WI38 (cell line): ENCODE measurements around the gene TMEM187.

Experiments used
- H3K4me3 ChIP-seq: 2 replicates; pipeline ENCODE4 v1.5.1; 2011; ENCODE audit warnings: low read depth, mild to moderate bottlenecking, control low read depth, low read length
- TF ChIP-seq, protein P1 (sequence below): IDR thresholded peaks from 2 replicates; pipeline ENCODE4 v1.5.1; 2012; ENCODE audit warnings: low read depth, mild to moderate bottlenecking, control low read depth, low read length

Gene TMEM187

DNA sequence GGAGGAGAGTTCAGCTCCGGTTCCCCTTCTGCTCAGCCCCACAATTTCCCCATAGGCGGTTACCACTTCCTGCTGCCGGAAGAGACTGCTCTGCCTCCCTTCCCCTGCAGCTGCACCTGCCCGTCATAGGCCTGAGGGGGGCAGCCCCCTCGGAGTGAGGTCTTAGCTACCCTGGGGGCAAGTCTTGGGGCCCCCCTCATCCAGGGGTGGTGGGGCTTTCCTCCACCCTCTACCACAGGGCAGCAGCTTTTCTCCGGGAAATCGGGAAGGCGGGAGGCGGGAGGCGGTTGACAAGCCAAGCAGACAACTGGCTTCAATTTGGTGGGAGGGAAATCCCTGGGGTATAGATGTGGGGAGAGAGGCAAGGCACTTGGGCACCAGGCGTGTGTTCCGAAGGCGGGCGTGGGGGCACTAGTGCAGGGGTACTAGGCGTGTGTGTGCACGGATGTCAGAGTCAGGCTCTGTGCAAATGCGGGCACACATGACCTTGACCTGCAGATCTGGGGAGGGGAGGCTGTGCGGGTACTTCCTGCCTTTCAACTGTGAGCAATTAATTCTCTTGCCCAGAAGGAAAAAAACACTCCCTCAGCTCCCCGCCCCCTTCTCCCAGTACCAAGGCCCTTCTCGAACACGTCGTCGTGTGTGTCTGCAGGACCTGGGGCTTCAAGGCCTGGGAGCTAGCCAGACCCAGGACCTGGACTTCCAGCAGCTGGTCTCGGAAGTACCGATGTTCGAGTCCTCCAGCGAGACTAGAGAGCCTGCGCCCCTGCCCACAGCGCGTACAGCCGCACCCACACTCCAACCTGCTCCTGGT is 45.5 kb upstream of the TMEM187 start:
- TF ChIP-seq, protein P1, sequence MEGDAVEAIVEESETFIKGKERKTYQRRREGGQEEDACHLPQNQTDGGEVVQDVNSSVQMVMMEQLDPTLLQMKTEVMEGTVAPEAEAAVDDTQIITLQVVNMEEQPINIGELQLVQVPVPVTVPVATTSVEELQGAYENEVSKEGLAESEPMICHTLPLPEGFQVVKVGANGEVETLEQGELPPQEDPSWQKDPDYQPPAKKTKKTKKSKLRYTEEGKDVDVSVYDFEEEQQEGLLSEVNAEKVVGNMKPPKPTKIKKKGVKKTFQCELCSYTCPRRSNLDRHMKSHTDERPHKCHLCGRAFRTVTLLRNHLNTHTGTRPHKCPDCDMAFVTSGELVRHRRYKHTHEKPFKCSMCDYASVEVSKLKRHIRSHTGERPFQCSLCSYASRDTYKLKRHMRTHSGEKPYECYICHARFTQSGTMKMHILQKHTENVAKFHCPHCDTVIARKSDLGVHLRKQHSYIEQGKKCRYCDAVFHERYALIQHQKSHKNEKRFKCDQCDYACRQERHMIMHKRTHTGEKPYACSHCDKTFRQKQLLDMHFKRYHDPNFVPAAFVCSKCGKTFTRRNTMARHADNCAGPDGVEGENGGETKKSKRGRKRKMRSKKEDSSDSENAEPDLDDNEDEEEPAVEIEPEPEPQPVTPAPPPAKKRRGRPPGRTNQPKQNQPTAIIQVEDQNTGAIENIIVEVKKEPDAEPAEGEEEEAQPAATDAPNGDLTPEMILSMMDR, result no peak
- peak overlapping the region; percentile 65 for H3K4me3 ChIP-seq

GRCh38 chrX:153927672-153927921 is 45.0 kb upstream of the TMEM187 start:
- TF ChIP-seq, protein P1, result no peak
- H3K4me3 ChIP-seq, result peak overlapping the region; percentile 65

DNA sequence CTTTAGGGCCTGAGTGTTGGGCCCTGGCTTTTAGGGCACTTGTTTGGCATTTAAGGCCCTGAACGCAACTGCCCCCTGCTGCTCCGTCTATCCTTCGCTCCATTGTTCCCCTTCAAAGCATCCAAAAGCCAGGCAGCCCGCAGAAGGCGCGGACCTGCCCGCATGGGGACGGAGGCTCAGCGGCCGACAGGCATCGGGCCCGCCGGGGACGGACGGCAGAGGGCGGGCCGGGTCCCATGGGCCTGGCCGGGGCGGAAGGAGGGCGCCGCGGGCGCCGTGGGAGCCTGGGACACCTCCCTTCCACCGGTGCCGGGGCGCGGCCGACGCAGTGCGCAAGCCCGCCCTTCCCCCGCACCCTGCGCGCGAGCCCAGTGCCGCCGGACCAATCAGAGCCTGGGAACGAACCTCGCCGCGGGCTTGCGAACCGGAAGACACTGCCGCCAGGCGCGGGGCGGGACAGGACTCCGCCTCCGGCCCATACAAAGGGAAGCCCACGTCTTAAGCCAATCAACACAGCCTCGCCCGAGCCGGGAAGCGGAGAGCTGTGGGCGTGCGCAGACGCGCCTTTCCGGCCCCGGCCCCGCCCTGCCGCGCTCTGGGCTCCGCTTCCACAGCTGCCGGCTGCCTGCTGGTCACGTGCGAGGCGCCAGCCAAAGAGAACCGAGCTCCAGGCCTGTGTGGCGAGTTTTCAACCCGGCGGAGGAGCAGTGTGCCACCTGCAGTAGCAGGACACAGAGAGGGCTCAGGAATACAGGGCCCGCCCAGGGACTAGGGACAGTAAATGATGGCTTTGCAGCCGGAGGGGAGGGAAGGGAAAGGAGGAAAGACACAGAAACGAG is 44.4 kb upstream of the TMEM187 start:
- TF ChIP-seq, protein P1, result no peak
- H3K4me3 ChIP-seq, result peak overlapping the region; percentile 65

DNA sequence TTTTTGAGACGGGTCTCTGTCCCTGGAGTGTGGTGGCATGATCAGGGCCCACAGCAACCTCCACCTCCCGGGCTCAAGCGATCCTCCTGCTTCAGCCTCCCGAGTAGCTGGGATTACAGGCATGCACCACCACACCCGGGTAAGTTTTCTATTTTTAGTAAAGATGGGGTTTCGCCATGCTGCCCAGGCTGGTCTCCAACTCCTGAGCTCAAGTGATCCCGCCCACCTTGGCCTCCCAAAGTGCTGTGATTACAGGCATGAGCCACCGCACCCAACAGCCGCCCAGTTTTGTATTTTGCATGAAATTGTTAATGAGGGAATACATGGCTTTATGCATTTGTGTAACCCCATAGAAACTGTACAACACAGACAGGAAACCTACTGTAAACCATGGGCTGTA is 43.7 kb upstream of the TMEM187 start:
- H3K4me3 ChIP-seq, result no peak overlapping the region

GRCh38 chrX:153929576-153929975 is 43.0 kb upstream of the TMEM187 start:
- TF ChIP-seq, protein P1, result no peak
- H3K4me3 ChIP-seq, result no peak overlapping the region

More for the DNA sequence above, 43.7 kb upstream of the TMEM187 start:
- TF ChIP-seq, protein P1, result no peak

DNA sequence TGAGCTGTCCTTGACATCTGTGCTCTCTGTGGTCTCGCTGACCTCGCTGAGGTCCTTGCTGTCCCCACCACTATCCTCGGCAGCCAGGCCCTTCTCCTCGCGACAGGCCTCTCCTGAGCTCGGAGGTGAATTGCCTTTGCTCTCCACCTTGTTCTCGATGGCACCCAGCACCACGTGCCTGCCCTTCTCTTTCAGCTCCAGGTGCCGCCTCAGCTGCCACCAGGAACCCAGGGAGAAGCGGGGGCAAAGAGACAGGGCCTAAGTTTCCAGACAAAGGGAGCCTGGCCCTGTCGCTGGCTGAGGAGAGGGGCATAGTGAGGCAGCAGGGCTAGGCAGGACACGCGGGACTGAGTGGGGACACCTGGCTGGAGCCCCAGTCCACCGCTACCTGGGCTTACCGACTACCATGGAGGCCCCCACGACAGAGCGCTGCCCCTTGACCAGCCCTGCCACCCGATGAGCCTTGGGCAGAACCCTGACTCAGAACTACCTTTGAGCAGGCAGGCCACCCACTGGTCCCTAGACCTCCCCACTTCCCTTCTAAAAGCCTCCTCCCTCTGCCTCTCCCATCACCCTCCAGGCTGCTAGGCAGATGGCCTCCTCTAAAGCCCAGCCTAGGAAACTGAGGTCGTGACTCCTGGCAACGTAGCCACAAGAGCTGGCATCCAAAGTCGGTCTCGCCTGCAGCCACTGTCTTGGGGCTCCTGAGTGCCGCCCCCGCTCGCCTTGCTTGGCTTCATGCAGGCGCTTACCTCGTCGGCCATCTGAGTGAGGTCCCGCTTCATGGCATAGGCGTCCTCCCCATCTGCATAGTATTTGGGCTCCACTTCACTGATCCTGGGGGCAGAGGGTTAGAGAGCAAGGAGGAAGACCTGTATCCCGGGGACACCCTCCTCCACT is 42.3 kb upstream of the TMEM187 start:
- no peak overlapping the region for H3K4me3 ChIP-seq
- TF ChIP-seq, protein P1, result no peak
